ENCODE data around the gene EPS8L3.

GRCh38 chr1:109726728-109727373, 36.9 kb downstream of the EPS8L3 start:
- no peak for TF ChIP-seq CTCF (IDR thresholded peaks at IDR 0.05)
- TF ChIP-seq POLR2A (IDR thresholded peaks at IDR 0.05), result no peak

Data from esophagus squamous epithelium (tissue), 4 donors.